Measurements from ENCODE around the gene UPK1B.

- no peak for TF ChIP-seq CTCF (IDR thresholded peaks at IDR 0.05)
- no peak for TF ChIP-seq POLR2A (IDR thresholded peaks at IDR 0.05)
Measured at GRCh38 chr3:119195911-119196310, 22.5 kb downstream of the UPK1B start.

Measured in heart left ventricle (tissue), 13 donors.